H9 (cell line): Measurements from ENCODE around the gene RAD50. TPM values are rescaled to one million over a fixed set of nuclear protein-coding genes. Genes with fewer than 3 reads are reported as not detected.

Experiments
- DNase-seq: peaks from one replicate; pipeline ENCODE4 v3.0.0-alpha.2; 2017
- H2AFZ ChIP-seq: one replicate; pipeline ENCODE4 v1.6.1; 2013; ENCODE audit warnings: mild to moderate bottlenecking, low read length, control low read depth, moderate library complexity
- H2AK5ac ChIP-seq: 2 replicates; pipeline ENCODE4 v1.6.1; 2013; ENCODE audit warnings: low read length, control low read depth, mixed read lengths; ENCODE audit not compliant: insufficient read length
- H2BK120ac ChIP-seq: one replicate; pipeline ENCODE4 v1.6.1; 2013; ENCODE audit warnings: low read depth, mild to moderate bottlenecking, low read length, control low read depth, inconsistent platforms; ENCODE audit not compliant: poor library complexity, severe bottlenecking
- H2BK12ac ChIP-seq: 2 replicates; pipeline ENCODE4 v1.6.1; 2013; ENCODE audit warnings: low read length, control low read depth, mixed read lengths, low read depth; ENCODE audit not compliant: insufficient read length
- H2BK15ac ChIP-seq: 2 replicates; pipeline ENCODE4 v1.6.1; 2013; ENCODE audit warnings: low read depth, low read length, control low read depth
- H2BK20ac ChIP-seq: one replicate; pipeline ENCODE4 v1.6.1; 2013; ENCODE audit warnings: low read depth, mild to moderate bottlenecking, low read length, control low read depth, inconsistent platforms; ENCODE audit not compliant: poor library complexity, severe bottlenecking
- H2BK5ac ChIP-seq: 2 replicates; pipeline ENCODE4 v1.6.1; 2013; ENCODE audit warnings: low read length, control low read depth, mixed read lengths; ENCODE audit not compliant: insufficient read length
- H3K14ac ChIP-seq: 2 replicates; pipeline ENCODE4 v1.6.1; 2013; ENCODE audit warnings: low read length, control low read depth; ENCODE audit not compliant: insufficient read depth
- H3K18ac ChIP-seq: 2 replicates; pipeline ENCODE4 v1.6.1; 2013; ENCODE audit warnings: low read depth, mild to moderate bottlenecking, mixed read lengths, low read length, control low read depth; ENCODE audit not compliant: insufficient read length
- H3K23ac ChIP-seq: 2 replicates; pipeline ENCODE4 v1.6.1; 2013; ENCODE audit warnings: low read length, control low read depth, mixed read lengths, low read depth; ENCODE audit not compliant: insufficient read length
- H3K23me2 ChIP-seq: 2 replicates; pipeline ENCODE4 v1.6.1; 2013; ENCODE audit warnings: low read depth, mild to moderate bottlenecking, mixed read lengths, low read length, control low read depth; ENCODE audit not compliant: insufficient read length, poor library complexity, severe bottlenecking
- H3K27ac ChIP-seq: 2 replicates; pipeline ENCODE4 v1.5.1; 2013; ENCODE audit warnings: low read length, control low read depth, mixed read lengths, low read depth; ENCODE audit not compliant: insufficient read length
- H3K27me3 ChIP-seq: 2 replicates; pipeline ENCODE4 v1.6.1; 2013; ENCODE audit warnings: low read length, control low read depth, inconsistent platforms; ENCODE audit not compliant: insufficient read depth
- H3K4ac ChIP-seq: 2 replicates; pipeline ENCODE4 v1.6.1; 2013; ENCODE audit warnings: low read depth, mild to moderate bottlenecking, control low read depth, inconsistent platforms, low read length, moderate library complexity
- H3K4me1 ChIP-seq: 2 replicates; pipeline ENCODE4 v1.6.1; 2013; ENCODE audit warnings: low read length, control low read depth, inconsistent platforms; ENCODE audit not compliant: insufficient read depth
- H3K4me2 ChIP-seq: 2 replicates; pipeline ENCODE4 v1.6.1; 2013; ENCODE audit warnings: low read length, control low read depth, mixed read lengths; ENCODE audit not compliant: insufficient read length, insufficient read depth
- H3K56ac ChIP-seq: 2 replicates; pipeline ENCODE4 v1.6.1; 2013; ENCODE audit warnings: low read depth, mild to moderate bottlenecking, mixed read lengths, low read length, control low read depth; ENCODE audit not compliant: insufficient read length
- H3K79me1 ChIP-seq: 2 replicates; pipeline ENCODE4 v1.6.1; 2013; ENCODE audit warnings: low read depth, mild to moderate bottlenecking, moderate library complexity, low read length, control low read depth, inconsistent platforms; ENCODE audit not compliant: insufficient read depth, poor library complexity, severe bottlenecking
- H3K79me2 ChIP-seq: 2 replicates; pipeline ENCODE4 v1.6.1; 2013; ENCODE audit warnings: low read length, control low read depth, inconsistent platforms; ENCODE audit not compliant: insufficient read depth
- H3K9ac ChIP-seq: 2 replicates; pipeline ENCODE4 v1.6.1; 2013; ENCODE audit warnings: low read length, control low read depth, mixed read lengths; ENCODE audit not compliant: insufficient read length; ENCODE audit errors: extremely low read depth
- H3K9me3 ChIP-seq: one replicate; pipeline ENCODE4 v1.6.1; 2013; ENCODE audit warnings: low read depth, low read length, inconsistent platforms; ENCODE audit not compliant: control insufficient read depth
- H3T11ph ChIP-seq: one replicate; pipeline ENCODE4 v1.6.1; 2013; ENCODE audit warnings: mild to moderate bottlenecking, low read length, control low read depth, inconsistent platforms
- H4K20me1 ChIP-seq: one replicate; pipeline ENCODE4 v1.6.1; 2013; ENCODE audit not compliant: control insufficient read depth, insufficient read length, insufficient read depth
- H4K5ac ChIP-seq: 2 replicates; pipeline ENCODE4 v1.6.1; 2013; ENCODE audit warnings: low read depth, mild to moderate bottlenecking, mixed read lengths, low read length, control low read depth; ENCODE audit not compliant: insufficient read length
- H4K8ac ChIP-seq: replicated peaks from 2 replicates; pipeline ENCODE4 v1.6.1; 2013; ENCODE audit warnings: low read length, control low read depth, mixed read lengths, low read depth; ENCODE audit not compliant: insufficient read length
- H4K91ac ChIP-seq: 2 replicates; pipeline ENCODE4 v1.6.1; 2013; ENCODE audit warnings: low read depth, mild to moderate bottlenecking, moderate library complexity, mixed read lengths, low read length, control low read depth; ENCODE audit not compliant: insufficient read length
- H3K27ac Mint-ChIP-seq, 3 experiments: 2 replicates in 2 of 3; 3 replicates in 1 of 3; pipeline ENCODE4 v1.8.0; 2020 to 2021; ENCODE audit warnings: mixed read lengths in 3 of 3, mild to moderate bottlenecking in 1 of 3, moderate library complexity in 1 of 3
- H3K27me3 Mint-ChIP-seq: 2 replicates; pipeline ENCODE4 v1.8.0; 2021; ENCODE audit warnings: low read depth, mild to moderate bottlenecking, moderate library complexity, mixed read lengths
- H3K36me3 Mint-ChIP-seq, 3 experiments: 2 replicates in 2 of 3; 3 replicates in 1 of 3; pipeline ENCODE4 v1.8.0; 2020 to 2021; ENCODE audit warnings: low read depth in 3 of 3, mixed read lengths in 3 of 3; ENCODE audit not compliant: insufficient read depth in 1 of 3
- H3K4me1 Mint-ChIP-seq, 2 experiments: 2 replicates each; pipeline ENCODE4 v1.8.0; 2020; ENCODE audit warnings: mixed read lengths in 2 of 2
- H3K4me3 Mint-ChIP-seq, 2 experiments: 2 replicates in 1 of 2; 3 replicates in 1 of 2; pipeline ENCODE4 v1.8.0; 2020 to 2021; ENCODE audit warnings: mild to moderate bottlenecking in 2 of 2, mixed read lengths in 2 of 2, moderate library complexity in 1 of 2
- H3K9me3 Mint-ChIP-seq, 2 experiments: 2 replicates in 1 of 2; 3 replicates in 1 of 2; pipeline ENCODE4 v1.8.0; 2020; ENCODE audit warnings: mild to moderate bottlenecking in 2 of 2, mixed read lengths in 2 of 2, moderate library complexity in 1 of 2
- WGBS: extraction: QIAGEN DNeasy Blood & Tissue Kit; methylation state at CpG from one replicate; pipeline ENCODE4 v1.1.7; 2013; ENCODE audit warnings: missing lambda C conversion rate, low lambda C conversion rate, mixed read lengths; ENCODE audit not compliant: insufficient read length; ENCODE audit errors: extremely low coverage; 5-methylcytosine and 5-hydroxymethylcytosine counted together
- total RNA-seq: library from RNA; stranded (reverse); gene quantifications from 2 replicates; pipeline ENCODE4 v1.2.1, GENCODE V29; 2021
- TF ChIP-seq, protein P1 (sequence below): fragments of 200-600 bp; sonication (generic); conservative IDR thresholded peaks from 3 replicates; pipeline ENCODE4 v1.8.0; 2021; ENCODE audit warnings: antibody characterized with exemption, mild to moderate bottlenecking

The RAD50 gene
- total RNA-seq, 1 experiment from 2014 or later: 46.1 TPM

DNA sequence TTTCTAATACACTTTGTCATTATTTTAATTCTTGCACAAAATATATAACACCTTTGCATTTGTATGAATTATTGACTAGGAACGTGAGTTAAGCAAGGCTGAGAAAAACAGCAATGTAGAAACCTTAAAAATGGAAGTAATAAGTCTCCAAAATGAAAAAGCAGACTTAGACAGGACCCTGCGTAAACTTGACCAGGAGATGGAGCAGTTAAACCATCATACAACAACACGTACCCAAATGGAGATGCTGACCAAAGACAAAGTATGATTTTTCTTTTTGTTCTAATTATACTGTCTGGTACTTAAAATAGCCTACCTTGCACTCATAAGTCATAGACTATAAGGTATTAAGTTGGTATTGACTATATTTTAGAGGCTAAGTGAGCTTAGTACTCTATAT is 34.4 kb downstream of the RAD50 start:
- Histone ChIP-seq H4K91ac (no peak overlapping the region), H3K14ac (no peak overlapping the region), H3K9me3 (no peaks in the 10 kb centered on the region), H4K20me1 (no peaks in the 10 kb centered on the region), H4K5ac (no peak overlapping the region), H3K23me2 (no peaks in the 10 kb centered on the region), H2BK15ac (no peak overlapping the region), H3K27me3 (no peaks in the 10 kb centered on the region), H3K56ac (no peak overlapping the region), H3K4me1 (no peaks in the 10 kb centered on the region), H3K79me1 (no peaks in the 10 kb centered on the region), H3K18ac (no peak overlapping the region), H2AFZ (no peak overlapping the region), H2BK20ac (no peak overlapping the region), H2AK5ac (no peak overlapping the region), H3K23ac (no peak overlapping the region), H2BK12ac (no peak overlapping the region), H3K4ac (no peak overlapping the region), H3K79me2 (no peaks in the 10 kb centered on the region), H3K9ac (no peak overlapping the region), H2BK120ac (no peak overlapping the region), H3T11ph (no peak overlapping the region), H3K27ac (no peak overlapping the region), H2BK5ac (no peak overlapping the region), H3K4me2 (no peak overlapping the region), H4K8ac (no peak overlapping the region)
- Mint-ChIP-seq H3K9me3 (no peaks in the 10 kb centered on the region), H3K27me3 (no peaks in the 10 kb centered on the region), H3K36me3 (peaks cover 1 to 56% (median 46%) of the 10 kb centered on the region in 3 experiments; a peak in 5 of 7 replicates), H3K4me3 (no peak overlapping the region), H3K27ac (no peak overlapping the region), H3K4me1 (no peaks in the 10 kb centered on the region)
- DNase-seq: no peak
- WGBS: no CpG with 5 or more reads among the region's 3 CpGs
- TF ChIP-seq, protein P1, sequence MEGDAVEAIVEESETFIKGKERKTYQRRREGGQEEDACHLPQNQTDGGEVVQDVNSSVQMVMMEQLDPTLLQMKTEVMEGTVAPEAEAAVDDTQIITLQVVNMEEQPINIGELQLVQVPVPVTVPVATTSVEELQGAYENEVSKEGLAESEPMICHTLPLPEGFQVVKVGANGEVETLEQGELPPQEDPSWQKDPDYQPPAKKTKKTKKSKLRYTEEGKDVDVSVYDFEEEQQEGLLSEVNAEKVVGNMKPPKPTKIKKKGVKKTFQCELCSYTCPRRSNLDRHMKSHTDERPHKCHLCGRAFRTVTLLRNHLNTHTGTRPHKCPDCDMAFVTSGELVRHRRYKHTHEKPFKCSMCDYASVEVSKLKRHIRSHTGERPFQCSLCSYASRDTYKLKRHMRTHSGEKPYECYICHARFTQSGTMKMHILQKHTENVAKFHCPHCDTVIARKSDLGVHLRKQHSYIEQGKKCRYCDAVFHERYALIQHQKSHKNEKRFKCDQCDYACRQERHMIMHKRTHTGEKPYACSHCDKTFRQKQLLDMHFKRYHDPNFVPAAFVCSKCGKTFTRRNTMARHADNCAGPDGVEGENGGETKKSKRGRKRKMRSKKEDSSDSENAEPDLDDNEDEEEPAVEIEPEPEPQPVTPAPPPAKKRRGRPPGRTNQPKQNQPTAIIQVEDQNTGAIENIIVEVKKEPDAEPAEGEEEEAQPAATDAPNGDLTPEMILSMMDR: peak; percentile 22; the same call in 1 of the 3 replicates
